ENCODE results near the gene MED14.

- TF ChIP-seq CTCF (IDR thresholded peaks at IDR 0.05 in 8 of 11, conservative IDR thresholded peaks at IDR 0.05 in 3 of 11), result no peak
- TF ChIP-seq POLR2AphosphoS5 (IDR thresholded peaks at IDR 0.05), result no peak
These were observed 14.5 kb upstream of the MED14 start for GRCh38 chrX:40749681-40750494.

All from spleen (tissue), 7 donors.